PC-9 (cell line): ENCODE data around the gene SLC66A3. TPM values are rescaled to one million over a fixed set of nuclear protein-coding genes. Genes with fewer than 3 reads are reported as not detected.

Experiments used
- BruUV-seq: library from RNA; stranded (reverse); fragments of 400-500 nt; replicated peaks from 2 replicates; lab custom pipeline; 2021; lab: Mats Ljungman, UMichigan
- CTCF ChIA-PET: fragments of 300-600 bp; sonication (Branson Sonifier 250); formaldehyde crosslinking; loops from one replicate; lab custom pipeline; 2022; ENCODE audit warnings: antibody characterized with exemption; lab: Charles Lee
- POLR2A ChIA-PET: fragments of 300-600 bp; sonication (Branson Sonifier 250); formaldehyde crosslinking; loops from one replicate; lab custom pipeline; 2022; ENCODE audit warnings: antibody characterized with exemption; ENCODE audit not compliant: unreplicated experiment; lab: Charles Lee
- DNase-seq, 2 experiments: peaks; one replicate each; pipeline versions ENCODE4 v3.0.0 to v3.0.0-alpha.2; 2015 to 2022; ENCODE audit warnings: mixed read lengths in 1 of 2
- H2AFZ ChIP-seq: fragments of 200-600 bp; sonication (generic); 2 replicates; pipeline ENCODE4 v1.8.1; 2017; ENCODE audit warnings: antibody characterized with exemption
- H3F3A ChIP-seq: fragments of 200-600 bp; sonication (generic); 2 replicates; pipeline ENCODE4 v1.8.1; 2017; ENCODE audit warnings: antibody characterized with exemption, mild to moderate bottlenecking, low read depth; ENCODE audit not compliant: insufficient read depth
- H3K27ac ChIP-seq: fragments of 200-600 bp; sonication (generic); 2 replicates; pipeline ENCODE4 v1.6.1; 2016; ENCODE audit warnings: mixed run types
- H3K27me3 ChIP-seq: fragments of 200-600 bp; sonication (generic); 2 replicates; pipeline ENCODE4 v1.6.1; 2016; ENCODE audit warnings: low read depth, mixed run types; ENCODE audit not compliant: insufficient read depth
- H3K36me3 ChIP-seq: fragments of 200-600 bp; sonication (generic); 2 replicates; pipeline ENCODE4 v1.6.1; 2016; ENCODE audit warnings: low read depth, mixed run types
- H3K4me1 ChIP-seq: fragments of 200-600 bp; sonication (generic); replicated peaks from 2 replicates; pipeline ENCODE4 v1.6.1; 2016; ENCODE audit warnings: mixed run types; ENCODE audit not compliant: insufficient read depth
- H3K4me2 ChIP-seq: fragments of 200-600 bp; sonication (generic); 2 replicates; pipeline ENCODE4 v1.6.1; 2017; ENCODE audit warnings: mixed run types
- H3K4me3 ChIP-seq: fragments of 200-600 bp; sonication (generic); 2 replicates; pipeline ENCODE4 v1.6.1; 2016; ENCODE audit warnings: mixed run types
- H3K79me2 ChIP-seq: fragments of 200-600 bp; sonication (generic); 2 replicates; pipeline ENCODE4 v1.6.1; 2017; ENCODE audit warnings: low read depth, mixed run types
- H3K9me2 ChIP-seq: fragments of 200-600 bp; sonication (generic); 2 replicates; pipeline ENCODE4 v1.8.1; 2017; ENCODE audit warnings: mild to moderate bottlenecking; ENCODE audit not compliant: insufficient read depth
- H3K9me3 ChIP-seq: fragments of 200-600 bp; sonication (generic); 2 replicates; pipeline ENCODE4 v1.8.1; 2016; ENCODE audit warnings: low read depth; ENCODE audit not compliant: insufficient read depth
- H4K20me1 ChIP-seq: fragments of 200-600 bp; sonication (generic); 2 replicates; pipeline ENCODE4 v1.8.1; 2017; ENCODE audit not compliant: insufficient read depth
- CTCF ChIP-seq: fragments of 200-600 bp; sonication (generic); conservative IDR thresholded peaks from 2 replicates; pipeline ENCODE4 v1.6.1; 2017; ENCODE audit warnings: mixed run types, antibody characterized with exemption, mild to moderate bottlenecking, moderate library complexity
- EZH2 ChIP-seq: fragments of 200-600 bp; sonication (generic); IDR thresholded peaks from 2 replicates; pipeline ENCODE4 v1.8.0; 2017; ENCODE audit warnings: antibody characterized with exemption, low read depth
- intact Hi-C: fragments of 100-400 bp; cut with micrococcal nuclease; formaldehyde crosslinking; loops from one replicate; pipeline ENCODE4 v1.10.0; 2022; ENCODE audit not compliant: unreplicated experiment
- total RNA-seq: library from RNA; stranded (reverse); gene quantifications from 2 replicates; pipeline ENCODE4 v1.2.3, GENCODE V29; 2021

The SLC66A3 gene
- total RNA-seq, 1 experiment from 2014 or later: 11.9 TPM

- ChIA-PET POLR2A (no interaction called here), CTCF (interaction anchor here (0.6 to 2.9 kb wide), 5 partner anchors 299 to 457 kb away, joined by 3 to 16 read pairs (median 6); no protein-coding TSS in a partner anchor)
- H3K79me2 ChIP-seq: no peaks in the 10 kb centered on the region
- H3K9me2 ChIP-seq: no peaks in the 10 kb centered on the region
- H3K36me3 ChIP-seq: no peaks in the 10 kb centered on the region
- no peak overlapping the region for H3K4me3 ChIP-seq
- H2AFZ ChIP-seq: no peak overlapping the region
- DNase-seq: no peak
- TF ChIP-seq EZH2 (no peak), CTCF (no peak)
- no peaks in the 10 kb centered on the region for H3K9me3 ChIP-seq
- H3K4me1 ChIP-seq: peaks cover 25% of the 10 kb centered on the region
- no peaks in the 10 kb centered on the region for H4K20me1 ChIP-seq
- intact Hi-C loops: loop anchor here (5.0 kb wide), 2 partner anchors 101 to 556 kb away; no protein-coding TSS in a partner anchor
- H3K27me3 ChIP-seq: no peaks in the 10 kb centered on the region
- BruUV-seq: no TSS peak
- H3K4me2 ChIP-seq: no peak overlapping the region
- H3K27ac ChIP-seq: no peak overlapping the region
- H3F3A ChIP-seq: peaks cover 23% of the 10 kb centered on the region; the same call in 1 of the 2 replicates
These were observed 23.9 kb upstream of the SLC66A3 start for GRCh38 chr2:11131166-11131920.

GRCh38 chr2:11132036-11132671 lies 23.1 kb upstream of the SLC66A3 start:
- Histone ChIP-seq H3K4me2 (peak overlapping the region; percentile 83), H3K27ac (no peak overlapping the region), H3K27me3 (no peaks in the 10 kb centered on the region), H4K20me1 (no peaks in the 10 kb centered on the region), H3F3A (peaks cover 23% of the 10 kb centered on the region; the same call in 1 of the 2 replicates), H3K9me3 (no peaks in the 10 kb centered on the region), H3K36me3 (no peaks in the 10 kb centered on the region), H3K4me1 (peaks cover 25% of the 10 kb centered on the region), H3K4me3 (peak overlapping the region; percentile 62; the same call in 1 of the 2 replicates), H3K79me2 (no peaks in the 10 kb centered on the region), H2AFZ (peak overlapping the region; percentile 71), H3K9me2 (no peaks in the 10 kb centered on the region)
- no TSS peak for BruUV-seq
- DNase-seq: no peak
- CTCF ChIA-PET: interaction anchor here (0.6 to 2.2 kb wide), 9 partner anchors 27 to 548 kb away, joined by 3 to 21 read pairs (median 5); no protein-coding TSS in a partner anchor
- intact Hi-C loops: loop anchor here (1.0 to 5.0 kb wide), 7 partner anchors 100 to 651 kb away; no protein-coding TSS in a partner anchor
- no peak for TF ChIP-seq EZH2
- TF ChIP-seq CTCF: no peak
- POLR2A ChIA-PET: no interaction called here

- TF ChIP-seq EZH2 (no peak), CTCF (no peak)
- ChIA-PET CTCF (interaction anchor here (0.5 to 2.2 kb wide), 10 partner anchors 22 to 449 kb away, joined by 3 to 21 read pairs (median 4); partner anchors contain the start of gene SLC66A3), POLR2A (interaction anchor here (0.6 kb wide), 1 partner anchor 45 kb away, joined by 3 read pairs; no protein-coding TSS in a partner anchor)
- peak overlapping the region; percentile 62 for H3K4me3 ChIP-seq
- intact Hi-C loops: loop anchor here (2.0 to 5.0 kb wide), 4 partner anchors 99 to 649 kb away; no protein-coding TSS in a partner anchor
- H3K9me3 ChIP-seq: no peaks in the 10 kb centered on the region
- peaks cover 21% of the 10 kb centered on the region for H3K4me1 ChIP-seq
- no peak overlapping the region for H3K27ac ChIP-seq
- peak overlapping the region; percentile 83 for H3K4me2 ChIP-seq
- H4K20me1 ChIP-seq: no peaks in the 10 kb centered on the region
- BruUV-seq: no TSS peak
- H3K36me3 ChIP-seq: no peaks in the 10 kb centered on the region
- no peaks in the 10 kb centered on the region for H3K27me3 ChIP-seq
- H3F3A ChIP-seq: peaks cover 17% of the 10 kb centered on the region; the same call in 1 of the 2 replicates
- no peak for DNase-seq
- peak overlapping the region; percentile 71 for H2AFZ ChIP-seq
- no peaks in the 10 kb centered on the region for H3K79me2 ChIP-seq
- no peaks in the 10 kb centered on the region for H3K9me2 ChIP-seq
These were observed 21.9 kb upstream of the SLC66A3 start for GRCh38 chr2:11133238-11133935.
